CD4-positive, alpha-beta T cell treated with Interleukin-4 for 1 hour (primary cell): ENCODE measurements around the gene RHOD.

Experiments used
- DNase-seq, 2 donors: peaks; one replicate each; pipeline ENCODE4 v3.0.0-alpha.2; 2020 to 2022

The RHOD gene

DNA sequence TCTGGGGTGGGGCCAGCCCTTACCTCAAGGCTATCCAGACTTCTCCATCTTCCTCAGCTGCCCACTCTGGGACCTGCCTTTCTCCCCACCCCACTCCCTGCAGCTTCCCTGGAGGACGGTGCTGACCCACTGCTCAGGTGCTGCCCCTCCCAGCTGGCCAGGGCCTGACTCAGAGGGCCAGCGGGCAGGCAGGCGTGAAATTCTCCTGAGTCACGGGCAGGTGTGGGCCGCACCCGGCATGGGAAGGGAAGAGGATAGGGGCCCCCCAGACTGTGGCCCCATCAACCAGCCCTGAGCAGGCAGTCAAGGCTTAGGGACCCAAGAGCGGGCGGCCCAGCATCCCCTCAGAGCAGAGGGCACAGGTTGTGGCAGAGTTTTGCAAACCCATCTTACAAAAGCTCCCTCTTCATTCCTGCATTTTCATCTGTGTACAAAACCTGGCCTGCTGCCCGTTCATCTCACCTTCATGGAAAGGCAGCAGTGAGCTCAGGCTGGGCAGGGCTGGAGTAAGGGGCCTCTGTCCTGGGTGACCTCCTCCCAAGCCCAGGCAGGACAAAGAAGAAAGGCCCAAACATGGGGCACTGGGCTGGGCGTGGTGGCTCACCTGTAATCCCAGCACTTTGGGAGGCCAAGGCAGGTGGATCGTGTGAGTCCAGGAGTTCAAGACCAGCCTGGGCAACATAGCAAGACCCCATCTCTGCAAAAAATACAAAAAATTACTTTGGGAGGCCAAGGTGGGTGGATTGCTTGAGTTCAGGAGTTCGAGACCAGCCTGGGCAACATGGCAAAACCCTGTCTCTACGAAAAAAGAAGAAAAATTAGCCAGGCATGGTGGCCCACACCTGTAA lies 6.1 kb downstream of the RHOD start:
- DNase-seq, result no peak

DNA sequence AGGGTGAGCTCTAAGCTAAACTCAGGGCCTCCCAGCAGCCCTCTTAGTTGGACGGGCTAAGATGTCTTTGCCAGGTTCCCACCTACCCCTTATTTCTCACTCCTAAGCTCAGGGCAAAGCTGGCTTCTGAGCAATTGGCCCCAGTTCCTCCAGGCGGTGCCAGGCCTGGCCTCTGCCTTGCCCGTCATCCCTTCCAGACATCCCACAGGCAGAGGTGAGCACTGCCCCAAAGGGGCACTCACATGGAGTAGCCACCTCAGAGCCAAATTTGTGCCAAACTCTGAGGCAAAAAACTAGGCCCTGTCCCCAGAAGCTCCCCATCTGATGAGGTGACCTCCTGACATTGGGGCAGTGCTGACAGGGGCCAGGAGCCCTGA lies 9.7 kb downstream of the RHOD start:
- DNase-seq, result no peak

DNA sequence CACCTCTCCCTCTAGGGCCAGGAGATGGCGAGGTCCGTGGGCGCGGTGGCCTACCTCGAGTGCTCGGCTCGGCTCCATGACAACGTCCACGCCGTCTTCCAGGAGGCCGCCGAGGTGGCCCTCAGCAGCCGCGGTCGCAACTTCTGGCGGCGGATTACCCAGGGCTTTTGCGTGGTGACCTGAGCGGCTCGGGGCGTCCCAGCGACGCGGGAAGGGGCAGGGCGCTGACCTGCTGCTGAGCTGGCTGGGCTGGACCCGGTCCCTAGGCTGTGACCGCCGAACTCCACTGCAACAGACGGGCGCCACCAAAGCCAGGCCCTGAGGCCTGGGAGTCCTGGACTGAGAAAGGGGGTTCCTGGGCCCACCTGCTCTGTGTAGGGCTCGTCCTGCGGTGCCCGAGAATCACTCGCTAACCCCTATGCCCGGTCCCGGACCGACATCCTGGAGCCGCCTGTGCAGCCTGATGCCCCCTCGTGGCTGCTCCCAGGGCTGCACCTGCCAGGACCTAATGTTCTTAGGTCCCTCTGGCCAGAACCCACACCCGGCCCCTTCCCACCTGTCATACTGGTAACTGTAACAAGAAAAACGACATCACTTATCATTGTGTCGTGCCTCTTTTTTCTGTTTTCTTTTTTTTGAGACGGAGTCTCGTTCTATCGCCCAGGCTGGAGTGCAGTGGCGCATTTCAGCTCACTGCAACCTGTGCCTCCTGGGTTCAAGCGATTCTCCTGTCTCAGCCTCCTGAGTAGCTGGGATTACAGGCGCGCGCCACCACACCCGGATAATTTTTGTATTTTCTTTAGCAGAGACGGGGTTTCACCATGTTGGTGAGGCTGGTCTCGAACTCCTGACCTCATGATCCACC lies 15.0 kb downstream of the RHOD start:
- DNase-seq, result peak; percentile 65 to 68

DNA sequence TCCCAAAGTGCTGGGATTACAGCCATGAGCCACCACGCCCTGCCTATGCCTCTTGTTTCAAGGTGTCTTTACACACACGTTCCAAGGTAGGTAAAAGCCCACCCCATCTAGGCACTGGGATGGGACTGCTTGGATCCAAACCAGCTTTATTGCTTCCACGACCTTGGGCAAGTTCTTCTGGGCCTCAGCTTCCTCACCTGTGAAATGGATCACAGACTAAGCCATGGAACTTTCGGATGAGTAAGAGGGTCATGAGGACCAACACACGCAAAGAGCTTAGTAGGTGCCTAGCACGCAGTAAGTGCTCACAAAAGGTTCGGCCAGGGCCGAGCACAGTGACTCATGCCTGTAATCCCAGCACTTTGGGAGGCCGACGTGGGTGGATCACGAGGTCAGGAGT lies 15.6 kb downstream of the RHOD start:
- no peak for DNase-seq

DNA sequence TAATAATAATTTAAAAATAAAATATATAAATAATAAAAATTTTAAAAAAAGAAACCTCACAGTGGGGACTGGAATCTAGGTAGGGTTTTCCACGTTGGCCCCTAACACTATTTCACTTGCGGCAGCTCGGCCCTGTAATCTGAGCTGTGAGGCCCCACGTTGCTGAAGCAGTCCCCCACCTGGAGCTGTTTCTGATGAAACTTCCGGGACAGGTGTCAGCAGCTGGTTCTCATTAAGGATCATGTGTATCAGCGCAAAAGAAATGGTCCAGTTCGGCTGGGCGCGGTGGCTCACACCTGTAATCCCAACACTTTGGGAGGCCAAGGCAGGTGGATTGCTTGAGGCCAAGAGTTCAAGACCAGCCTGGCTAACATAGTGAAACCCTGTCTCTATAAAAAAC lies 17.3 kb downstream of the RHOD start:
- DNase-seq, result no peak

DNA sequence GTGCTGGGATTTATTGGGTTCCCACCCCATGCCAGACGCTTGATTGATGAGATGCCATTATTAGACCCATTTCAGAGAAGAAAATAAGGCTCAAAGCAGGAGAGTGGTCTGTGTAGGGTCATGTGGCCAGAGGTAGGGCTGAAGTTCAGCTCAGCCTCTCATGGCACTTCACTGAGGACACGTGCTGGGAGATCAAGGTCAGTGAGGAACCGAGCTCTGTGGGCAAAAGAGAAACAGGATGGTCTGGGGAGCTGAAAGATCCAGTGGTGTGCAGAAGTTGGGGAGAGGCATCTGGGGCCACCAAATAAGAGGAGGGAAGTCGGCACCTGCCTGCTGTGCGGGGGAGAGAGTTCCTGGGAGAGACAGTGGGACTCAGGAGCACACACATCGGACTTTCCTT lies 19.6 kb downstream of the RHOD start:
- DNase-seq, result no peak

DNA sequence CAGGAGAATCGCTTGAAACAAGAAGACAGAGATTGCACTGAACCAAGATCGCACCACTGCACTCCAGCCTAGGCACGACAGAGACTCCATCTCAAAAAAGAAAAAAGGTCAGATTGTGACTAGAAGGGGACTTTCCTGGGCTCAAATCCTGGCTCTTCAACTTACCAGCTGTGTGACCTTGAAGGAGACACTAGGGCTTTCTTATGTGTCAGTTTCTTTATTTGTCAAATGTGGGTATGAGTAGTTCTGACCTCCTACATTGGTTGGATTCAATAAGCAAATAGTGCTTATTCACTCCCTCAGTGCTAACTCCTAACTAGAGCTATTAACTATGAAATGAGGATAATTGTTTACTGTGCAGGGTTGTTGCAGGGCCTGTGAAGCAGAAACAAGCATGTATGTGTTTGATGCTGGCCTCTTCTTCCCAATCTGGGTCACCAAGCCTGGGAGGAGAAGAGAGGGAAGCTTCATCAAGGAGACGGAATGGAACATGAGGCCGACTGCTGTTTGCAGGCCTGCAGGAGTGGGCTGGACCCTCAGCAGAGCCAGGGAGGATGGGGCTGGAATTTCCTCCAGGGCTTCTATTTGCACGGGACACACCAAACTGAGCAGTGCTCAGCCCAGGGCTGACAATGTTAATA lies 22.5 kb downstream of the RHOD start:
- no peak for DNase-seq

DNA sequence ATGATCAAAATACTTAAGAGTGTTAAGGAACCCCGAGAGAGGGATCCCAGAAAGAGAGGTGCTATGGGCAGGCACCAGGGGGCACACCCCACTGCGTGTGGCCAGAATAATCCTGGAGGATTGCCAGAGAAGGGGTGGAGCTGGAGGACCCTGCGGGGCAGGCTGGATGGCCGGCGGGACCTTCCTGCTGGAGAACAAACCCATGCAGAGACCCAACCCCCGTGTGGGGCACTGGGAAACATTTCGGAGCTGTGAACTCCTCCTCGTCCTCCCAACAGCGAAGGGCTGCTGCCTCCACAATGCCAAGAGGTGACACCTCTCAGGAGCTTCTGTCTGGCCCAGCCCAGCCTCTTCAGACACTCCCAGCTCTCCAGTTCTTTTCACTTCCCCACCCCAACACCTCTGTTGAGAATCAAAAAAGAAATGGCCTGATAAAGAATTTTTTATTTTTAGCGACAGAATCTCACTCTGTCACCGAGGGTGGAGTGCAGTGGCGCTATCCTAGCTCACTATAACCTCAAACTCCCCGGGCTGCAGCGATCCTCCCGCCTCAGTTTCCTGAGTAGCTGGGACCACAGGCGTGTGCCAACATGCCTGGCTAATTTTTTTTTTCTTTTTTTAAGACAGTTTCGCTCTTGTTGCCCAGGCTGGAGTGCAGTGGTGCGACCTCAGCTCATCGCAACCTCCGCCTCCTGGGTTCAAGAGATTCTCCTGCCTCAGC lies 25.6 kb downstream of the RHOD start:
- peak in 1 of 2 donors; percentile 2 for DNase-seq

DNA sequence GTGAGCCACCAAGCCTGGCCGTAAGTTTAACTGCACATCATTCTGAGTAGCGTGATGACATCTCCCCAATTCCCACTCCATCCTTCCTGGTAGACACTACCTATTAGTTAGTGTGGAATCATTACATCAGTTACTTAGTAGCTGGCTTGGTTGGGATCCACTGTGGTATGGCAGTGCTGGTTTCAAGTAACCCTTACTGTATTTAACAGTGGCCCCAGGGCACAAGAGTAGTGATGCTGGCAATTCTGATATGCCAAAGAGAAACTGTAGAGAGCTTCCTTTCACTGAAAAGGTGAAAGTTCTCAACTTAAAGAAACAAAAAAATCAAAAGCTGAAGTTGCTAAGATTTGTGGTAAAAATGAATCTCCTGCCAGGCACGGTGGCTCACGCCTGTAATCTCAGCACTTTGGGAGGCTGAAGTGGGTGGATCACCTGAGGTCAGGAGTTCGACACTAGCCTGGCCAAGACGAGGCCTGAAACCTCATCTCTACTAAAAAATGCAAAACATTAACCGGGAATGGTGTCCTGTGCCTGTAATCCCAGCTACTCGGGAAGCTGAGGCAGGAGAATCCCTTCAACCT lies 27.2 kb downstream of the RHOD start:
- DNase-seq, result no peak

DNA sequence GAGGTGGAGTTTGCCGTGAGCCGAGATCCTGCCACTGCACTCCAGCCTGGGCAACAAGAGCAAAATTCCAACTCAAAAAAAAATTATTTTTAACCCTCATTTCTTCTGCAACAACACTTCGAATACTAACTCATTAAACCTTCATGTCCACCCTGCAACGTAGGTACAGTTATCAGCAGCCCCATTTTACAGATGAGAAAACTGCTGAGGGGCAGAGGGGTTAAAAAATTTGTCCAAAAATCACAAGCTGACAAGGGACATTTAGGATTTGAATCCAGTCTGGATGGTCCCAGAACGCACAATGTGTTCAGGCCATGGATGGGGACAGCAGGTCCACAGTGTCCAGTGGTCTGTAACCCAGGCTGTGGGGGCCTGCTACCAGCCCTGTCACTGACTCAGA lies 29.0 kb downstream of the RHOD start:
- DNase-seq, result no peak

DNA sequence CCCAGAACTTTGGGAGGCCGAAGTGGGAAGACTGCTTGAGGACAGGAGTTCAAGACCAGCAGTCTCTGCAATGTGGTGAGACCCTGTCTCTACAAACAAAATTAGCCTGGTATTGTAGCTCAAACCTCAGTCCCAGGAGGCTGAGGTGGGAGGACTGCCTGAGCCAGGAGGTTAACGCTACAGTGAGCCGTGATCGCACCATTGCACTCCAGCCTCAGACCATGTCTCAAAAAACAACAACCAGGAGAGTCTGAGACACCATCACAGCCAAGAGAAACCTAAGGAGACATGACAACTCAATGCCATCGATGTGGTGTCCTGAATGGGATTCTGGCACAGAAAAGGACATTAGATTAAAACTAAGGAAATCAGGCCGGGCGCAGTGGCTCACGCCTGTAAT lies 34.1 kb downstream of the RHOD start:
- no peak for DNase-seq

DNA sequence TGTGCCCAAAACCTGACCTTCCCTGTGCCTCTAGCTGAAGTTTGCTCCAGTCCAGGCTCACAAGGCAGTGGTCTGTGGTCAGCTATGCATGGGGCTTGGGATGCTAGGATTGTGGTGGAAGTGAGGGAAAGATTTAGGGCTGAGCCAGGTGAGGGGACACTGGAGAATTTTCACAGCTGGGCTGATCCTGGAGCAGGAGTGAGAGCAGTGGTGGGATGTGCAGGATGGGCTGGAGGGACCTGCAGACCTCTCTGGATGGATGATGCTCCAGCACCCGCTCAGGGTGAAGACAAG lies 38.5 kb downstream of the RHOD start:
- DNase-seq, result no peak

DNA sequence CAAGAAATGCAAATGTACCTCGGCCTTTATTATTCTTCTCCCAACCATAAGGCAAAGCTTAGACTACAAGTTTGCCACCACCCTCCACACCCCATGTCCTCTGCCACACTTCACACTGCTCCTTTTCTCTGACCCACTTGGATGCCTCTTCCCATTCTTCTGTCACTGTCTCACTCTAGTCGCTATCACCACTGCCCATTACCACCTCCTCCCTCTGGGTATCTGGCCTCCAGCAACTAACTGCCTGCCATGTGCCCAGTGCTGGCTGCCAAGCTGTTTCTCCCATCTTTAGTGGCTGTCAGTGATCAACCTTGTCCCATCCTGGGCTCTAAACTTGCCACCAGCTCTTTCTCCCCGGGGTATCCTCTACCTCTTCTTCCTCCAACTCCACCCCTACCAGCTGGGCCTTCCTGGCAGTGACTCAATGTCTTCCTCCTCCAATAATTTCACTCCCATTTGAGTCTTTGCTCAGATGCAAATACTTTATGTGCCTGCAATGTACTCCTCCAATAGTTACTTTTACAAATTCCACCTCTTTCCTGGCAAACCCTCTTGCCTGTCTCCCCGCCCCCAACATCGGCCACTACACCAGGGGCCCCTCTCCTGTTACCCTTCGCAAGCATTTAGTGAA lies 42.3 kb downstream of the RHOD start:
- DNase-seq, result no peak

DNA sequence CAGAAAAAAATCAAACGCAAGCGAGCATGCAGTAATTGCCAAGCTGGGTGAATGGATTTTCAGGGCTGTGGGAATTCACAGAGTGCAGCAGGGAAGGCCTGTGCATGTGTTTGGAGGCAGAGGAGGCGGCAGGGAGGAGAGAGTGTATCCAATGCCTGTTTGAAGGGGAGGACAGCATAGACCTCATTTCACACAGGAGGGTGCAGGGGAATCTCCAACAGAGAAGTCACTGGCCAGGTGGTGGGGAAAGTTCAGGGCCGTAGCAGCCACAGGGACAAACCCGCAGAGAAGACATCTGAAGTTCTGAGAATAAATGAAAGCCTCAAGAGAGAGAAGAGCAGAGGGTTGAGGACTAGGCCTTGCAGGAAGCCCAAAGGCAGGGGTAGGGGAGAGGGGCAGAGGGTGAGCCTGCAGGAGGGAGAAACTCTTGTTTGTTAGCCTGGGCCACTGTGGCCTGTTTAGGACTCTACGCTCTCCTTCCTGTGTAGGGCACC lies 43.2 kb downstream of the RHOD start:
- no peak for DNase-seq

DNA sequence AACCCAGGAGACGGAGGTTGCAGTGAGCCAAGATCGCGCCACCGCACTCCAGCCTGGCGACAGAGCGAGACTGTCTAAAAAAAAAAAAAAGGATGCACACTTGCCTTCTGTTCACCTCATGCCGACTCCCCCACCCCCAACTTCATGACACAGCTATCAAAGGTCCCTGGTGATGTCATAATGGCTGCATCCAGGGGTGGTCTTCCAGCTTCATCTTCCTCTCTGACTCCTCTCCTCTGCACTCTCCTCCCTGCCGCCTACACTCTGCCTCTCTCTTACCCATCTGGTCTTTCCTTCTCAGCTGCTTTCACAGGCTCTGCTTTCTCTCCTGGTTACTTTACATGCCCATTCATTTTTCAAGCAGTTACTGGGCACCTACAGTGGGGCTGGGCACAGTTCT lies 46.0 kb downstream of the RHOD start:
- DNase-seq, result no peak

DNA sequence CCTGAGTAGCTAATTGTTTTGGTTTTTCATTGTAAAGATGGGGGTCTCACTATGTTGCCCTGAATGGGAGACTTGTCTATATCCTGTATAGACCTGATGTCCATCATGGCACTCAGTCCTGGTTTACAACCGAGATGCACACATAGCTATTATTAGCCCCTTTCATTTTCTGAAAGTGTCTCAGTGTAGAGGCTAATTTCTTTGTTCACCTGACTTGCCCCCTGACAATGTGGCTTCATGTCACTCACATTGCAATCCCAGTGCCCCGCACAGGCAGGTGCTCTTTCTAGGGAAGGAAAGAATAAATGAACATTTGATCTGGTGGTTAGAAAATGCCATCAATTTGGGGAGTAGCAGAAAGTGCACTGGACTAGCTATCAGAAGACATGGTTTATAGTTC lies 49.3 kb downstream of the RHOD start:
- no peak for DNase-seq

DNA sequence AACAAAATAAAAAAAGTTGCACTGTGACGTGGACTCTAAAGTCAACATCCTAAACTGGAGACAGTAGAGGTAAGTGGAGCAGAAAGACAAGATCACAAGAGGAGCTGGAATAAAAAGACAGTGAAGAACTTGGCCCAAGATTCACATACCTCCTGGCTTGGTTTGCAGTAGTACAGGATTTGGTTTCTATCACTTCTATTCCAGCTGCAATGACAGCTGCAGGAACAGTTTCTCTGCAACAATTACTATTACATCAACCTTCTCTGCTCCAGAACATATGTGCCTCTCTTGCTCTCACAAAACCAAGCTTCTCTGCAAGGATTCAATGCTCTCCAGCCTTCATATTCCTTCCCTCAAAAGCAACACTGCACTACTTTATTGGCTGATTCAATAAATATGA lies 54.6 kb downstream of the RHOD start:
- no peak for DNase-seq

DNA sequence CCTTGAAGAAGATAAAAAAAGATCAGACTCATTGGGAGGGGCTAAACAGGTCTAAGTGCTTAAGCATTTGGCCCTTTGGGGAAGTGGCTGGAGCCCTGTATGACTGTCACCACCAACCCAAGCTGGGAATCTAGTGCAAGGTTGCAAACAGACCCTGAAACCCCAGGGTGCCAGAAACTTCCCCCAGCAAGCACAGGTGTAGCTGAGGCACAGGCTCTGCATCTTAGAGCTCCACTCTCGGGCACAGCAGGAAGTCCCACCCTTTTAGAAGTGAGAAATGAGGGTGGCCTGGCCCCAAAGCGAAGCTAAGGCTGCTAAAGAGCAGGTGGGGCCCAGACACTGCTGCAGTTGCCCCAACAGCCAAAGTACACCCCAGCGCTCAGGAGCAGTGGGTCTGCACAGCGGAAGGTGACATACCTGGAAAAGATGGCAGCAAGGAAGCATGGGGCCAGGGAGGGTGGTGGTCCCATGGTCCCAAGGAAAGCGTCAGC lies 56.6 kb downstream of the RHOD start:
- DNase-seq, result peak; percentile 33 to 36

DNA sequence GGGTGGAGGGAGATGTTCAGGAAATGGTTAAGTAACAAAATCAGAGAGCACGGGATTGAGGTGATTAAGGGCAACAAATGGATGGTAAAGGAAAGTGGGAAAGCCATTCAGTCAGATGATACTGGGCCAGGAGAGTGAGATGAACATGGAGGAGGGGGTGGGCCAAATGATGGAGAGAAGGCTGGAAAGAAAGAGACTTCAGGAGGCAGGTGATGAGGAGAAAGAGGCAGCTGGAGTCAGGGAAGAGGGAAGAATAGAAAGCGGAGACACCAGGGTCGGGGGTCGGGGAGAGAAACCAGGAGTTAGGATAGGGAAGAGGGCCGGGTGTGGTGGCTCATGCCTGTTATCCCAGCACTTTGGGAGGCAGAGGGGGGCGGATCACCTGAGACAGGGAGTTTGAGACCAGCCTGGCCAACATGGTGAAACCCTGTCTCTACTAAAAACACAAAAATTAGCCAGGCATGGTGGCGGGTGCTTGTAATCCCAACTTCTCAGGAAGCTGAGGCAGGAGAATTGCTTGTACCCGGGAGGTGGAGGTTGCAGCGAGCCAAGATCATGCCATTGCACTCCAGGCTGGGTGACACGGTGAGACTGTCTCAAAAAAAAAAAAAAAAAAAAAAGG lies 57.7 kb downstream of the RHOD start:
- no peak for DNase-seq

DNA sequence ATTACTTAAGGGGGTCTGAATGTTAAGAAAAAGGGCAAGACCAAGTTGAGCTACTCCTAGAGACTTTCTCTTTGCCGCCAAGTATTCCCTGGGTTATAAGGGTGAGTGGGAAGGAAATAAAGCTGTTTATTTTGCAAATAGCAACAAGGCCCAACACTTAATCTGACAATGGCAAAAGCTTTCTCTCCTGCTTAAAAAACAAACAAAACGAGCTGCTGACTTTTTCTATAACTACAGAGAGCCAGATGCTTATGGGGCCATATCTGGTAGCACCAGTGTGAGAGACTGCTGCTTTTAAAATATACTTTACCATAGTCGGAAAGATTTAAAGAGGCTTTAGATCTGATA lies 60.1 kb downstream of the RHOD start:
- no peak for DNase-seq

DNA sequence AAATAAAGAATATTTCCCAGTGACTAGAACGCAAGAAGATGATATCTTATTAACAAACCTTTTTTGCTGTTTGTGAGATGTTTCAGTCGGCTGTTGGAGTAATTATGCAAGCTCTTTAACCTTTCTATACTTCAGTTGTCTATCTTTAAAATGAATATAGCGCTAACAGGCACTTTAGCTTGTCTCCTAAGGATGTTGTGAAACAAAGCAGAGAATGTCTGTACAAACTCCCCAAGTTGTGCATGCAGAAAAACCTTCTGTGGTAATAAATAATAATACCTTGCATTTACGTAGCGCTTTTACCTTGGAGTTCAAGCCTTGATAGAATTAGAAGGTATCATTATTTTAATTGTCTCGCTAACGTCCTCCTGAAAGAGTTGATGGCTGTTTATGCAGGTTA lies 60.5 kb downstream of the RHOD start:
- no peak for DNase-seq
